ENCODE measurements around the gene PSMB7.

DNA sequence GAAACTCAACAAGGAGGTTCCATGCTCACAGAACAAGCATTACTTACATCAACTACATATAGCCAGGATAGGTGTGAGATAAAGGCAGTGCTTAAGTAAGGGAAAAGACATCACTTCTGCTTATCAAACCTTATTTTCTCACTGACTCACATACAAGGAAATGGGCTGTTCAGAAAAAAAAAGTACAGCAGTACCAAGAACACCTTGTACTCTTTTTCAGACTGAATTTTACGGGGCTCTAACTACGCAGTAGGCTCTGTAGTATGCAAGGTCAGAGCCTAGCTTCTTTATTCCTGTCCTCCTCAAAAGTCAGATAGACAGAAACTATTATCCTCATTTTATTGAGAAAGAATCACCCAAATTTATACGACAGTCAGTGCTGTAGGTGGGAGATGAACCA, 5.8 kb downstream of the PSMB7 start:
- TF ChIP-seq, protein P1, sequence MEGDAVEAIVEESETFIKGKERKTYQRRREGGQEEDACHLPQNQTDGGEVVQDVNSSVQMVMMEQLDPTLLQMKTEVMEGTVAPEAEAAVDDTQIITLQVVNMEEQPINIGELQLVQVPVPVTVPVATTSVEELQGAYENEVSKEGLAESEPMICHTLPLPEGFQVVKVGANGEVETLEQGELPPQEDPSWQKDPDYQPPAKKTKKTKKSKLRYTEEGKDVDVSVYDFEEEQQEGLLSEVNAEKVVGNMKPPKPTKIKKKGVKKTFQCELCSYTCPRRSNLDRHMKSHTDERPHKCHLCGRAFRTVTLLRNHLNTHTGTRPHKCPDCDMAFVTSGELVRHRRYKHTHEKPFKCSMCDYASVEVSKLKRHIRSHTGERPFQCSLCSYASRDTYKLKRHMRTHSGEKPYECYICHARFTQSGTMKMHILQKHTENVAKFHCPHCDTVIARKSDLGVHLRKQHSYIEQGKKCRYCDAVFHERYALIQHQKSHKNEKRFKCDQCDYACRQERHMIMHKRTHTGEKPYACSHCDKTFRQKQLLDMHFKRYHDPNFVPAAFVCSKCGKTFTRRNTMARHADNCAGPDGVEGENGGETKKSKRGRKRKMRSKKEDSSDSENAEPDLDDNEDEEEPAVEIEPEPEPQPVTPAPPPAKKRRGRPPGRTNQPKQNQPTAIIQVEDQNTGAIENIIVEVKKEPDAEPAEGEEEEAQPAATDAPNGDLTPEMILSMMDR (conservative IDR thresholded peaks at IDR 0.05; ENCODE audit: low read depth, low read length): no peak
- no peak for TF ChIP-seq MXI1 (IDR thresholded peaks at IDR 0.05; ENCODE audit: borderline replicate concordance, low read depth, low read length)
- no peak for TF ChIP-seq RFX5 (IDR thresholded peaks at IDR 0.05; ENCODE audit: low read depth, low read length)
- TF ChIP-seq POLR2A (IDR thresholded peaks at IDR 0.05; ENCODE audit: low read depth, low read length): no peak
- TF ChIP-seq, protein P2, sequence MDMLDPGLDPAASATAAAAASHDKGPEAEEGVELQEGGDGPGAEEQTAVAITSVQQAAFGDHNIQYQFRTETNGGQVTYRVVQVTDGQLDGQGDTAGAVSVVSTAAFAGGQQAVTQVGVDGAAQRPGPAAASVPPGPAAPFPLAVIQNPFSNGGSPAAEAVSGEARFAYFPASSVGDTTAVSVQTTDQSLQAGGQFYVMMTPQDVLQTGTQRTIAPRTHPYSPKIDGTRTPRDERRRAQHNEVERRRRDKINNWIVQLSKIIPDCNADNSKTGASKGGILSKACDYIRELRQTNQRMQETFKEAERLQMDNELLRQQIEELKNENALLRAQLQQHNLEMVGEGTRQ (IDR thresholded peaks at IDR 0.05; ENCODE audit: low read depth, low read length): no peak
- no peak for TF ChIP-seq RAD21 (IDR thresholded peaks at IDR 0.05; ENCODE audit: low read length)
- TF ChIP-seq BHLHE40 (IDR thresholded peaks at IDR 0.05; ENCODE audit: low read depth, low read length): no peak
- no peak for TF ChIP-seq CEBPB (IDR thresholded peaks at IDR 0.05; ENCODE audit: low read depth, low read length)
- TF ChIP-seq, protein P3, sequence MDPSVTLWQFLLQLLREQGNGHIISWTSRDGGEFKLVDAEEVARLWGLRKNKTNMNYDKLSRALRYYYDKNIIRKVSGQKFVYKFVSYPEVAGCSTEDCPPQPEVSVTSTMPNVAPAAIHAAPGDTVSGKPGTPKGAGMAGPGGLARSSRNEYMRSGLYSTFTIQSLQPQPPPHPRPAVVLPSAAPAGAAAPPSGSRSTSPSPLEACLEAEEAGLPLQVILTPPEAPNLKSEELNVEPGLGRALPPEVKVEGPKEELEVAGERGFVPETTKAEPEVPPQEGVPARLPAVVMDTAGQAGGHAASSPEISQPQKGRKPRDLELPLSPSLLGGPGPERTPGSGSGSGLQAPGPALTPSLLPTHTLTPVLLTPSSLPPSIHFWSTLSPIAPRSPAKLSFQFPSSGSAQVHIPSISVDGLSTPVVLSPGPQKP (IDR thresholded peaks at IDR 0.05; ENCODE audit: borderline replicate concordance, low read depth, low read length): no peak
- TF ChIP-seq NFE2L2 (IDR thresholded peaks at IDR 0.05; ENCODE audit: low read depth, low read length): no peak
- TF ChIP-seq RCOR1 (IDR thresholded peaks at IDR 0.05; ENCODE audit: insufficient replicate concordance, low read length): no peak
